Measurements from ENCODE around the gene TCHP.

DNA sequence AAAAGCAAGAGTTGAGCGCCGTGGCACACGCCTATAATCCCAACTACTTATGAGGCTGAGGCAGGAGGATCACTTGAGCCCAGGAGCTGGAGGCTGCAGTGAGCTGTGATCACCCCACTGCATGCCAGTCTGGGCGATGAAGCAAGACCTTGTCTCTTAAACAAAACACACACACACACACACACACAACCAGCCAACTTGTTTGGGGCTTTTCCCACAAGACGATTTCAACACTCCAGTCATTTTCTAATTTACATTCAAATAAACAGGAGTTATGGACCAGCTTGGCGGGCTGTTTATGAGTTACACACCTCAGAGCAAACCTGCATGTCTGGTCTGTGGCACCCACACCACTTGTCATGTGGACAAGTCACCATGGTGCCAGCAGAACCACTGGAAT is 26.4 kb upstream of the TCHP start:
- TF ChIP-seq, protein P1, sequence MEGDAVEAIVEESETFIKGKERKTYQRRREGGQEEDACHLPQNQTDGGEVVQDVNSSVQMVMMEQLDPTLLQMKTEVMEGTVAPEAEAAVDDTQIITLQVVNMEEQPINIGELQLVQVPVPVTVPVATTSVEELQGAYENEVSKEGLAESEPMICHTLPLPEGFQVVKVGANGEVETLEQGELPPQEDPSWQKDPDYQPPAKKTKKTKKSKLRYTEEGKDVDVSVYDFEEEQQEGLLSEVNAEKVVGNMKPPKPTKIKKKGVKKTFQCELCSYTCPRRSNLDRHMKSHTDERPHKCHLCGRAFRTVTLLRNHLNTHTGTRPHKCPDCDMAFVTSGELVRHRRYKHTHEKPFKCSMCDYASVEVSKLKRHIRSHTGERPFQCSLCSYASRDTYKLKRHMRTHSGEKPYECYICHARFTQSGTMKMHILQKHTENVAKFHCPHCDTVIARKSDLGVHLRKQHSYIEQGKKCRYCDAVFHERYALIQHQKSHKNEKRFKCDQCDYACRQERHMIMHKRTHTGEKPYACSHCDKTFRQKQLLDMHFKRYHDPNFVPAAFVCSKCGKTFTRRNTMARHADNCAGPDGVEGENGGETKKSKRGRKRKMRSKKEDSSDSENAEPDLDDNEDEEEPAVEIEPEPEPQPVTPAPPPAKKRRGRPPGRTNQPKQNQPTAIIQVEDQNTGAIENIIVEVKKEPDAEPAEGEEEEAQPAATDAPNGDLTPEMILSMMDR (conservative IDR thresholded peaks at IDR 0.05; ENCODE audit: low read length), result no peak
- no peak for TF ChIP-seq EZH2phosphoT487 (IDR thresholded peaks at IDR 0.05; ENCODE audit: borderline replicate concordance, low read depth, low read length)
